SH-SY5Y (cell line): ENCODE results near the gene TRIM26.

Experiments
- GATA2 ChIP-seq: IDR thresholded peaks from 2 replicates; pipeline ENCODE4 v1.6.1; 2011; ENCODE audit warnings: mild to moderate bottlenecking, low read depth, low read length
- GATA3 ChIP-seq: IDR thresholded peaks from 2 replicates; pipeline ENCODE4 v1.6.1; 2011; ENCODE audit warnings: low read depth, mild to moderate bottlenecking, low read length, moderate library complexity

DNA sequence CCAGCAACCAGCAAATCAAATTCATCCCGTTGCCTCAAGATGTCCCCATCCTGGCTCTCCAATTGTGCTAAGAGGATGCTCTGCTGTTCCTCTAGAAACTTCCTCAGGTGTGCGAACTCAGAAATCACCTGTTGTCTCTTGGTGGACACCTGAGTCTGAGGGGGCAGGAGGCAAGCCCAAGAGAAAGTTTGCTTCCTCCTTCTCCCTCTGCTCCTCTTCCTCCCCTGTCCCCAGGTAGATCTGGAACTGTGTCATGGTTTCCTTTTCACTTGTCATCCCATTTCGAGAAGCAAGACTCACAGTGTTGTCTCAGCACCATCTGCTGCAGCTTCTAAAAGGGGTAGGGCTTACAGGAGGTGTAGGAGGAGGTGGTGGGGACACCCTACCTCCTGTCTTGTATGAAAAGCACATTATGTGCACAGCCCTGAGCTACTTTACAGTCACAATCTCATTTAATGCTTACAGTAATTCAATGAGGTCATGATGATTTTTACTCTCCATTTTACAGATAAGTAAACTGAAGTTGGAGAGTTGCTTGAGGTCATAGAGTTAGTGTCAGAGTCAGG, 54.6 kb downstream of the TRIM26 start:
- TF ChIP-seq GATA2 (no peak), GATA3 (no peak)
